Mucosa of rectum (tissue), 2 donors: ENCODE measurements around the gene CACNB2.

Experiments
- H3K27ac ChIP-seq, 2 donors: one replicate each; pipeline ENCODE4 v1.7.0; 2013; ENCODE audit warnings: inconsistent platforms in 2 of 2, low read depth in 2 of 2, low read length in 2 of 2
- H3K27me3 ChIP-seq, 2 donors: one replicate each; pipeline ENCODE4 v1.7.0; 2013; ENCODE audit warnings: low read length in 2 of 2; ENCODE audit not compliant: control insufficient read depth in 2 of 2, insufficient read depth in 2 of 2
- H3K36me3 ChIP-seq, 2 donors: one replicate each; pipeline ENCODE4 v1.7.0; 2013; ENCODE audit warnings: low read length in 2 of 2; ENCODE audit not compliant: control insufficient read depth in 2 of 2, insufficient read depth in 2 of 2
- H3K4me1 ChIP-seq, 2 donors: one replicate each; pipeline ENCODE4 v1.7.0; 2013; ENCODE audit warnings: low read length in 2 of 2, mild to moderate bottlenecking in 1 of 2; ENCODE audit not compliant: control insufficient read depth in 2 of 2, insufficient read depth in 2 of 2
- H3K4me3 ChIP-seq, 2 donors: one replicate each; pipeline ENCODE4 v1.7.0; 2013; ENCODE audit warnings: low read length in 2 of 2
- H3K9ac ChIP-seq, 2 donors: one replicate each; pipeline ENCODE4 v1.7.0; 2013; ENCODE audit warnings: low read length in 2 of 2, low read depth in 1 of 2, mild to moderate bottlenecking in 1 of 2
- H3K9me3 ChIP-seq, 2 donors: one replicate each; pipeline ENCODE4 v1.7.0; 2013; ENCODE audit warnings: low read length in 2 of 2; ENCODE audit not compliant: control insufficient read depth in 2 of 2
- donor health status: healthy.
- donor health status: Normal muscosa, but diverticular disease.

The CACNB2 gene

GRCh38 chr10:18298256-18298655 lies 158.0 kb downstream of the CACNB2 start:
- Histone ChIP-seq H3K9ac (no peak overlapping the region), H3K4me1 (no peaks in the 10 kb centered on the region), H3K27ac (no peak overlapping the region), H3K27me3 (no peaks in the 10 kb centered on the region), H3K36me3 (no peaks in the 10 kb centered on the region), H3K9me3 (no peaks in the 10 kb centered on the region), H3K4me3 (no peak overlapping the region)

GRCh38 chr10:18303851-18304801 lies 163.9 kb downstream of the CACNB2 start:
- H3K27ac ChIP-seq: no peak overlapping the region
- H3K4me1 ChIP-seq: no peaks in the 10 kb centered on the region
- H3K4me3 ChIP-seq: no peak overlapping the region

GRCh38 chr10:18306031-18306430 lies 165.8 kb downstream of the CACNB2 start:
- H3K9ac ChIP-seq: no peak overlapping the region
- no peaks in the 10 kb centered on the region for H3K36me3 ChIP-seq
- no peak overlapping the region for H3K27ac ChIP-seq
- no peaks in the 10 kb centered on the region for H3K9me3 ChIP-seq
- no peak overlapping the region for H3K4me3 ChIP-seq
- H3K4me1 ChIP-seq: no peaks in the 10 kb centered on the region
- H3K27me3 ChIP-seq: no peaks in the 10 kb centered on the region

More at GRCh38 chr10:18303851-18304801, 163.9 kb downstream of the CACNB2 start:
- Histone ChIP-seq H3K36me3 (no peaks in the 10 kb centered on the region), H3K9ac (no peak overlapping the region), H3K9me3 (no peaks in the 10 kb centered on the region), H3K27me3 (no peaks in the 10 kb centered on the region)

- H3K36me3 ChIP-seq: no peaks in the 10 kb centered on the region
- H3K4me3 ChIP-seq: no peak overlapping the region
- H3K27me3 ChIP-seq: no peaks in the 10 kb centered on the region
- H3K9ac ChIP-seq: no peak overlapping the region
- H3K9me3 ChIP-seq: no peaks in the 10 kb centered on the region
- H3K4me1 ChIP-seq: no peaks in the 10 kb centered on the region
- H3K27ac ChIP-seq: no peak overlapping the region
These were observed 168.4 kb downstream of the CACNB2 start for GRCh38 chr10:18308600-18308999.

GRCh38 chr10:18310761-18311160 lies 170.5 kb downstream of the CACNB2 start:
- no peaks in the 10 kb centered on the region for H3K9me3 ChIP-seq
- no peak overlapping the region for H3K9ac ChIP-seq
- H3K36me3 ChIP-seq: no peaks in the 10 kb centered on the region
- H3K27me3 ChIP-seq: no peaks in the 10 kb centered on the region
- no peak overlapping the region for H3K27ac ChIP-seq
- no peaks in the 10 kb centered on the region for H3K4me1 ChIP-seq
- H3K4me3 ChIP-seq: no peak overlapping the region

- H3K27me3 ChIP-seq: no peaks in the 10 kb centered on the region
- H3K4me3 ChIP-seq: no peak overlapping the region
- no peaks in the 10 kb centered on the region for H3K36me3 ChIP-seq
- H3K9ac ChIP-seq: no peak overlapping the region
- H3K27ac ChIP-seq: no peak overlapping the region
- no peaks in the 10 kb centered on the region for H3K9me3 ChIP-seq
- H3K4me1 ChIP-seq: no peaks in the 10 kb centered on the region
These were observed 172.3 kb downstream of the CACNB2 start for GRCh38 chr10:18312374-18313139.

- Histone ChIP-seq H3K9me3 (no peaks in the 10 kb centered on the region), H3K36me3 (no peaks in the 10 kb centered on the region), H3K9ac (no peak overlapping the region), H3K27ac (no peak overlapping the region), H3K4me3 (no peak overlapping the region), H3K4me1 (no peaks in the 10 kb centered on the region), H3K27me3 (no peaks in the 10 kb centered on the region)
These were observed 172.9 kb downstream of the CACNB2 start for GRCh38 chr10:18313140-18313530.

- Histone ChIP-seq H3K36me3 (no peaks in the 10 kb centered on the region), H3K27ac (no peak overlapping the region), H3K27me3 (no peaks in the 10 kb centered on the region), H3K4me3 (no peak overlapping the region), H3K4me1 (no peaks in the 10 kb centered on the region), H3K9me3 (no peaks in the 10 kb centered on the region), H3K9ac (no peak overlapping the region)
These were observed 173.4 kb downstream of the CACNB2 start for GRCh38 chr10:18313626-18314025.

- Histone ChIP-seq H3K4me3 (no peak overlapping the region), H3K4me1 (no peaks in the 10 kb centered on the region), H3K27ac (no peak overlapping the region), H3K27me3 (no peaks in the 10 kb centered on the region), H3K9me3 (no peaks in the 10 kb centered on the region), H3K36me3 (no peaks in the 10 kb centered on the region), H3K9ac (no peak overlapping the region)
These were observed 179.4 kb downstream of the CACNB2 start for GRCh38 chr10:18319628-18320027.

- Histone ChIP-seq H3K4me1 (no peaks in the 10 kb centered on the region), H3K27ac (no peak overlapping the region), H3K27me3 (no peaks in the 10 kb centered on the region), H3K9me3 (no peaks in the 10 kb centered on the region), H3K9ac (no peak overlapping the region), H3K36me3 (no peaks in the 10 kb centered on the region), H3K4me3 (no peak overlapping the region)
These were observed 181.1 kb downstream of the CACNB2 start for GRCh38 chr10:18321371-18321770.
